Activated CD8-positive, alpha-beta memory T cell treated with anti-CD3 and anti-CD28 coated beads, Interleukin-2, amount 50 U/mL, for 24 hours (primary cell): ENCODE results near the gene NGEF.

Experiments
- DNase-seq: peaks from one replicate; pipeline ENCODE4 v3.0.0-alpha.2; 2020; ENCODE audit errors: extremely low read depth

NGEF gene

DNA sequence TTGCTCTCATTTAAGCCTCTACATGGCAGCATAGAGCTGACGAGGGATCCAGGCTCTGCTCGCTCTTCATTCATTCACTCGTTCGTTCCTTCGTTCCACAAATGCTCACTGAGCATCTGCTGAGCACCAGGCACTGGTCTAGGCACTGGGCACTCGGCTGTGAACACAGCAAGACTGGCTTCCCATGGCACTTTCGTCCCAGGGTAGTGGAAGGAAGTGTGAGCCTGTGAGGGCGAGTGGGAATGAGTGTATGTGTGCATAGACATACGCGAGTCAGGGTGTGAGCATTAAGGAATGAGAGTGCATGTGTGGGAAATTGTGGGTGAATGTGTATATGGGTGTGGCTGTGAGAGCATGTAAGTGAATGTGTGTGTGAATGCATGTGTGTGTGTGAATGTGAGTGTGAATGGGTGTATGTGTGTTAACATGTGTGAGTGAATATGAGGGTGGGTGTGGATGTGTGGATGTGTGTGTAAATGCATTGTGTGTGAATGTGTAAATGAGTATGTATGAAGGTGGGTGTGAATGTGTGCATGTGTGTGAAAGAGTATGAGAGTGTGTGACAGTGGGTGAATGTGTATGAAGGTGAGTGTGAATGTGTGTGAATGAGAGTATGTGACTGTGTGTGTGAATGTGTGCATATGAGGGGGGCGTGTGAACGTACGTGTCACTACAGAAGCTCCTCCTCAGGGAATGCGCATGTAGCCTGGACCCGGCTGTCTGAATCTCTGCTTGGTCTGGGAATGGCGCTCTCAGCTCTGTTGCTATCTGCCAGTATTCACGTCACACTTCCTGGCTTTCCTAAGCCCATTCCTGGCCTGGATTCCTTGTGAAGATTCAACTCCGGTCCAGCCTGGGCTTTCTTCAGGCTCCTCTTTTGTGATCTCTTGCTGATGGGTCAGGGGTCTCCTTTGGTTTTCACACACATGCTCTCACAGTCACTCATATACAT is 114.2 kb downstream of the NGEF start:
- no peak for DNase-seq

DNA sequence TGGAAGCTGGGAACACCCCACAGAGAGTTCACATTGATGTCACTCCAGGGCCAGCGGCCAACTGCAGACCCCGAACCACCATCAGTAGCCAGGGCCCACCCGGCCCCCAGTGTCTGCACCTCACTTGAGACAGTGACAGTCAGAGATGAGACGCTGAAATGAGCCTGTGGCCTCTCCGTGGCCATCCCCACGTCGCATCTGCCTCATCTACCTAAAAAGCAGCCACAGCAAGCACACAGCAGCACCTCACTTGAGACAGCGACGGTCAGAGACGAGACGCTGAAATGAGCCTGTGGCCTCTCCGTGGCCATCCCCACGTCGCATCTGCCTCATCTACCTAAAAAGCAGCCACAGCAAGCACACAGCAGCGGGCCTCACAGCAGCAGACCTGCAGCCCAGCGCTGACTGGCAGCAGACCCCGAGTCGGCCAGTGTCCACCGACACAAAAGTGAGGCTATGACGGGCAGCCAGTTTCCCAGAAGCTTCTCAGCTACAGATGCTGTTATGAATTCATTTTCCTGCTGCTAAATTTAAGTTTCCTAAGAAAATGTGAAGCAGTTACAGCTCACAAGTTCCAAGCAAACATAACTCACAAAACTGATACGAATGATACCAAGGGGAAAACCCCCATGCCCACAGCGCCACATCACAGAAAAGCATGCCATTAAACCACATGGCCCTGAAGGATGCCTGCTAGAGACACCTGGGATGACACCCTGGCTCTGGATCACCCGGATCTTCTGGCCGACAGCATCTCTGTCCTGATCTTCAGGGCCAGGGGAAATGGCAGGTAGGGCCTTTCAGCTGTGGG is 115.3 kb downstream of the NGEF start:
- no peak for DNase-seq

DNA sequence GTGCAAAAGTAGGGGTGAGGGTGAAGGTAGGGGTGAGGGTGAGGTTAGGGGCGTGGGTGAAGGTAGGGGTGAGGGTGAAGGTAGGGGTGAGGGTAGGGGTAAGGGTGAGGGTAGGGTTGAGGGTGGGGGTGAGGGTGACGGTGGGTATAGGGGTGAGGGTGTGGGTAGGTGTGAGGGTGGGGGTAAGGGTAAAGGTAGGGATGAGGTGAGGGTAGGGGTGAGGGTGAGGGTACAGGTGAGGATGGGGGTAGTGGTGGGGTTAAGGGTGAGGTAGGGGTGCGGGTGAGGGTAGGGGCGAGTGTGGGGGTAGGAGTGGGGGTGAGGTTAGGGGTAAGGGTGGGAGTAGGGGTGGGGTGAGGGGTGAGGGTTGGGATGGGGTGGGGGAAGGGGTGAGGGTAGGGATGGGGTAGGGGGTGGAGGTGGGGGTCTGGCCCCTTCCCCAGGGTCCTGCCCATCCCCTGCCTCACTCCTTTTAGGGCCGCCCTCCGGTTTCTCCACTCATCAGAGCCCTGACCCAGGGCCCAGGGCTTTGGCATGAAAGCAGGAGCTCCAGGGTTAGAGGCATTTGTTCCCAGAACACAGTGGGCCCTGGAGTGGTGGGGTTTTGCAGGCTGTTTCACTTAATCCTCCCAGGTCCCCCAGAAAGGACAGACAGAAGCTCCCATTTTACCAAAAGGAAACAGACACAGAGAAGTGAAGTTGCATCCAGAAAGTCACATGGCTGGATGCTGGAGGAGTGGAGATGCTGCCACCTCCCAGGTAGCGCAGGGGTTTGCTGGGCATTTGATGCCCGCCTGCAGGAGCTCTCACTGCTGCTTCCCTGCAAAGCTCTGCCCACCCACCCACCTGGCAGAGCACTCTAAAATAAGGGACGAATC is 116.1 kb downstream of the NGEF start:
- no peak for DNase-seq

DNA sequence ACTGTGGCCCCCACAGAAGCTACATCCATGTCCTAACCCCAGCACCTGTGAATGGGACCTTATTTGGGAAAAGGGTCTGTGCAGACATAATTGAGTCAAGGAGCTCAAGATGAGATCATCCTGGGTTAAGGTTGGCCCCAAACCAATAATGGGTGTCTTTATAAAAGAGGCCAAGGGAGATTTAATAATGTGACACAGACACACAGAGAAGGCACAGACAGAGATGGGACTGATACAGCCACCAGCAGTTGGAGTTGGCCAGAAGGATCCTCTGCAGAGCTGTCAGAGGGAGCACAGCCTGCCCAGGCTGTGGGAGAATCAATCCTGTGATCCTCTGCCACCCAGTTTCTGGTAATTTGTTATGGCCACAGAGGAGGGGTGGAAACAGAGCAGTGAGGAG is 116.9 kb downstream of the NGEF start:
- DNase-seq = no peak

DNA sequence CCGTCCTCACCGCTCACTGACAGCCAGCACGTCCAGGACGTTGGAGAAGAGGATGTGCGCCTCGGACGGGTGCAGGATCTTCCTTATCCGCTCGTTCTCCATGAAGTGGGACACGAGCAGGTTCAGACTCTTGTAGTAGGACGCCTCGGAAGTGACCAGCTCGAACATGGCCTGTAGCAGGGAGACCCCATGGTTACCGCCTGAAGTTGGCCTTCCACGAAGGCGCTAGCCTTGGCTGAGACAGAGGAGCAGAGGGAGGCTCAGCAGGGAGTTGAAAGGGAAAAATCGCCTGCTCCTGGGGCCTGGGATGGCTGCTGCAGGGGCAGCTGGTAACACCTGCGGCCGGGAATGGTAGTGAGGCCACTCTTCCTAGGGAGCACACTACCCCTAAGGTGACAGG is 118.3 kb downstream of the NGEF start:
- no peak for DNase-seq

DNA sequence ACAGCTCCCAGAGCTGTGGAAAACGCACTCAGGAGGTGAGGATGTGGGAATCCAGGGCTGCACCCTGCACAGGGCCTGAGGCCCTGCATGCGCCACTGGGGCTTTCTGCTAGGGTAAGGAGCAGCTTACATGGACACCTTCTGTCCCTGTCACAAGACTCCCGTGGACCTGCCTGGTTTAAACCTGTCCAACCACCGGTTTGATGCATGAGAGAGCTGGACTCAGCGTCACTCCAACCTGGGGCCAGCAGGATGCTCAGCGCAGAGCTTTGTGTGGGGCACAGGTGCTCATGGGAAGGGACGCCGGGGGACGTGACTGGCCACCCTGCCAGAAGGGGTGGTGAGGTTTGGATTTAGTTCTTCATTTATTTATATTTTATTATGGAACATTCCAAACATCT is 118.8 kb downstream of the NGEF start:
- DNase-seq = no peak

DNA sequence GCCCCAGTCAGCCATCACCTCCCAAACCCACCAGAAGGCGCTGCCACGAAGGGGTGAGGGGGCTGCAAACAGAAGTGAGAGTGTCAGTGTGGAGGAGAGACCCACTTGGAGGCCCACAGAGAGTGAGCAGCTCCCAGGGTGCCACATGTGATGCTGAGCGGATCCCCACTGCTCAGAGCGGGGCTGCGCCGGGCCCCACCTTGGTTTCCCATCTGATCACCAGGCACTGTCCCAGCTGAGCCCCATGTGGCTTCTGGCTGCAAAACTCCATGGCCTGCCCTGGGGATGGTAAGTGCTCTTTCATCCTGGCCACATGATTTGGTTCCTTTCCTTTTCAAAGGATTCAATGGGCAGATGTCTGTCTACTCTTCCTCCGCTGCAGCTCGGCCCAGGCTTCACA is 119.2 kb downstream of the NGEF start:
- DNase-seq = no peak

DNA sequence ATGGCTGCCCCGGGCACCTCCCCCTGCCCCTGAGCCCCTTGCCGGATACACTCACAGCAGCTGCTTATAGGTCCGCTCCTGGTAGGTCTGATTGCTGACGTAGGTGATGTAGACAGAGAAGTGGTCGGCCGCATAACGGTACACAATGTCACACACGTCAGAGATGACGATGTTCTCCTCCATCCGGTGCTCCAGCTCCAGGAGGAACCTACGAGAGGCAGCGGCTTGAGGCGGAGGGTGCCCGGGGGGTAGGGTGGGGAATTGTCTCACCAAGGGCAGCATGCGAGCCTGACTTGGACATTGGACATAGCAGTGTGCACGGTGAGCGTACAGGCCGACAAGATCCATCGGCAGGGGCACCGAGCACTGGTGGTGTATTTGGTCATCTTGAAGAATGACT is 120.2 kb downstream of the NGEF start:
- DNase-seq = no peak

DNA sequence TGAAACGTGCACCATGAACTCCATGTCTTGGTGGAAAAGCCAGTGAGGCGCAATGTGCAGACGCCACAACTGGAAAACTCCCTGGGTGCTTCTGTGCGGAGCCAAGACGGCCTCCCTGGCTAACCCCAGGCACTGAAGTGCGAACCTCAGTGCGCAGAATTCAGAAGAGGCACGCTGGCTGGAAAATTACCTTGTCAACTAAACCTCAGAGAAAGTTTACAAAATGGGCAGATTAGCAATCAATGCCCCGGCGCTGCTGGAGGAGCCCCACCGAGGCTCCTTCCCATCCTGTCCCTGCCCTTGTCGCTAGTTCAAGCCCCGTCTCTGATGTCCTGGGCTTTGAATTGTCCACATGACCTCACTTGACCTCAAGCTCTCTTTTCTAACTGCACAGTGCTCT is 120.8 kb downstream of the NGEF start:
- no peak for DNase-seq

DNA sequence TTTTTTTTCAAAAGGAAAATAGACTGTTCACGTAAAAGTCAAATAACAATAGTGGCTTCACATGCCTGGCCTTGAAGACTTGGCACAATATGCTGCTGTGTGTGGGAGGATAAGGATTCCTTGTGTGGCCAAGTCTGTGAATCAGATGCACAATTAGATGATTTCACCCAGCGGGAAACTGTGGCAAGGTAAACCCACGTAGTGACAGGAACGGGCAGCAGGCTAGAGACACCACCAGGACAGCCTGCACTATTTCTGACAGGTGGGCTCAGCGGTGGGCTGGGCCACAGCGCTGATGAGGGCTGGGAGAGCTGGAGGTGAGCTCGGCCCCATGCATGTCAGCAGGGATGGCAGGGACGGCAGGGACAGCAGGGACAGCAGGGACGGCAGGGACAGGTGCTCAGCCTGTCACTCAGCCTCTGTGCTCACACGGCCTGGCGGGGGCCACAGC is 121.4 kb downstream of the NGEF start:
- DNase-seq = no peak

DNA sequence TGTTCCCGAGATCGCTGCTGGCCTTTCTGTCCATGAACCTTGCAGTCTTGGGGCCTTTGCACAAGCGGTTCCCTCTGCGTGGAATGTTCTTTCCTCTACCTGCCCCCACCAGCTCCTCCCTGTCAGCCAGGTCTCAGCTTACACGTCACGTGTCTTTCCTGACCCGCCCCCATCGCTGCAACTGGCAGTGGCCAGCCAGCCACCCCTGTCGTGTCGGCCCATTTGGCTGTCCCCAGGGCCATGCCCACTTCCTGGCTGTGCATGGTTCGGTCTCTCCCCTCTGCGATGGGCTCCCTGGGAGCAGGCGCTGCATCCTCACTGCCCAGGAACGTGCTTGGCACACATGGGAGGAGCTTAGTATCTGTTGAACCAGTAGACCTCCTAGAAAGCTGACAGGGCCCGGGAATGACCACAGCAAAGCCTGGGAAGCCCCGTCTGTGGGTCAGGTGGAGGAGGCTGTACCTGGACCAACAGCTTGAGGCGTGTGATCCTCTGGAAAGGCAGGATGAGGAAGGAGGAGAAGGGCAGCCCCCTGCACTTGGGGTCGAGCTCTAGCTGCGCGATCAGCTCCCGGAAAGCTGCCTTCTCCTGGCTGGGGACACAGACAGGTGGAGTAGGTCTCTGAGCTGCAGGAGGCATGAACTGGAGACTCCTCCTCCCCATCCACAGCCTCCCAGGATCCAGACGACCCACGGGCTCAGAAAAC is 122.0 kb downstream of the NGEF start:
- no peak for DNase-seq

DNA sequence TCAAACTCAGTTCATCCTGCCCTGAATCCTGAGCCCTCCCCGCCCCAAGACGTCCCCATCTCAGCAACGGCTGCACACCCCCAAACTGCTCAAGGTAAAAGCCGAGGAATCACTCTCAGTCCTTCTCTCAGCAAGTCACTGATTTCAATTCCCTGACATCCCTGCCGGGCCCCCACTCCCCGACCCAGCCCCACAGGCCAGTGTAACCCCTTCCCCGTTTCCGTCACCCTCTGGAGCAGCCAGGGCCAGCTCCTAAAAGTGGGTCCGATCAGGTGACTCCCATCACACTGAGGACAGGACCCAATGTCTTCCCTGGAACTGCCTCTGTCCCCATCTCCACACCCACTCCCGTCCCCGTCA is 122.5 kb downstream of the NGEF start:
- no peak for DNase-seq

DNA sequence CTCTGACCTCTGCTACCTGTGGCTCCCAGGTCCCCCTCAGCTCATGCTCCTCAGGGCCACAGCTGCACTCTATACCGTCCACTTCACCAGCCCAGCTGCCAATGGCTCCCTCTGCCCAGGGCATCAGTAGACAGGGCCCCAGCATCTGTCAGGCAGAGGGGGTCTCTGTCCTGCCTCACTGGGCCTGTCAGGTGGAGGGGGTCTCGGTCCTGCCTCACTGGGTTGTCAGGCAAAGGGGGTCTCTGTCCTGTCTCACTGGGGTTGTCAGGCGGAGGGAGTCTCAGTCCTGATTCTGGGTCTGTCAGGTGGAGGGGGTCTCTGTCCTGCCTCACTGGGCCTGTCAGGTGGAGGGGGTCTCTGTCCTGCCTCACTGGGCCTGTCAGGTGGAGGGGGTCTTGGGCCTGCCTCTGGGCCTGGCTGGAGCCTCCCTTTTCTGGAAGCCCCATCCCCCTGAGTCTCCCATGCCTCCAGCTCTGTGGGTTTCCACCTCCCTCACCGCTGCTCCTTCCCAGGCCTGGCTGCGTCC is 123.1 kb downstream of the NGEF start:
- DNase-seq = no peak

DNA sequence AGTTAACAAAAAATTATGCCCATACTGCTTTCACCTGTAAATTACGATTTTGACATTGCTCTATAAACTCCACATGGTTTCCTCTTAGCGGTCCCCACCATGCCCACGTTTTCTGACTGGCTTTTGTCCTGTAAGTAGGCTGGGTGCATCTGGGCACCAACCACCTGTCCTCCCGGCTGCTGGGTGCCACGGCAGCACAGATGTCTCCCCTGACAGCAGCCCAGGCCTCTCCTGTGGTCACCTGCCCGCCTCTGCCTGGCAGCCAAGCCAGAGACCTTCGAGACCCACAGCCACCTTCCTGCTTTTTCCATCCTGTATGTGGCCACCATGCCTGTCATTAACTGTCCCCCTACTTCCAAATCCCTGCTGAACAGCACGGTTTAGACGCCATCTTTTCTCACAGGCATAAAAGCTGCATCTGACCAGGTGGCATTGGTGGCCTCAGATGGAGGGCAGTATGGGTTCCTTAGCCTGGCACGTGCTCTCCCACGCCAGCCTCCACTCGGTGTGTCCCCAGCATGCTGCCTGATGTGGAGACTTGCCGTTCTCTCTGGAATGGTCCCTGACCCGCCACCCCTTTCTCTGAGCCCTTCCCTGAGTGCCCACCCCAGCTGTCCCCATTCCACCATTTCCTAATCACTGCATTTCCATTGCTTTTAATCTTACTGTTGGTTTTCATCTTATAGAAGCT is 124.1 kb downstream of the NGEF start:
- no peak for DNase-seq

DNA sequence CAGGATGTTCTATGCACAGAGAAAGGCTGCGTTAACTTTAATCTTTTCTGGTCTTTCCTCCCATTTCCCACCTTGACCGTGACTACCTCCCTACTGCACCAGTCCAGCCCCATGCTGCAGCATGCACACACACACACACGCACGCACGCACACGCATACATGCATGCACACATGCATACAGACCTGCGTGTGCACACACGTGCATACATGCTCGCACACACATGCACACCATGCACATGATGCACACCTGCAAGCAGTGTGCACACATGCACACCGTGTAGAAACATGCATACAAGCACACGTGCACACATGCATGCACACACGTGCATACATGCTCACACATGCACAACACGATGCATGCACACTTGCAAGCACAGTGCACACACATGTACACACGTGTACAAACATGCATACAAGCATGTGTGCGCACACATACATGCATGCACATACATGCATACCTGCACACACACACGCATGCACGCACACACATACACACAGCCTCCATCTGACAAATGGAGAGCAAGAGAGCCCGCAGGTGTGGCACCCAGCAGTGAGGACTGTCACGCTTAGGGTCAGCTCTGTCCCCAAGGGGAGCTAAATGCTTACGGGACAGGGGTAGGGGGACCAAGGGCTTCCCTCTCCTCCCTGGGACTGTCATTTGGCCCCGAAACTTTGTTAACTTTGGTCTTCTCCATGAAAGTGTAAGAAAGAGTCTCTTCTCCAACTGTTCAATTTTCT is 124.8 kb downstream of the NGEF start:
- DNase-seq = no peak

DNA sequence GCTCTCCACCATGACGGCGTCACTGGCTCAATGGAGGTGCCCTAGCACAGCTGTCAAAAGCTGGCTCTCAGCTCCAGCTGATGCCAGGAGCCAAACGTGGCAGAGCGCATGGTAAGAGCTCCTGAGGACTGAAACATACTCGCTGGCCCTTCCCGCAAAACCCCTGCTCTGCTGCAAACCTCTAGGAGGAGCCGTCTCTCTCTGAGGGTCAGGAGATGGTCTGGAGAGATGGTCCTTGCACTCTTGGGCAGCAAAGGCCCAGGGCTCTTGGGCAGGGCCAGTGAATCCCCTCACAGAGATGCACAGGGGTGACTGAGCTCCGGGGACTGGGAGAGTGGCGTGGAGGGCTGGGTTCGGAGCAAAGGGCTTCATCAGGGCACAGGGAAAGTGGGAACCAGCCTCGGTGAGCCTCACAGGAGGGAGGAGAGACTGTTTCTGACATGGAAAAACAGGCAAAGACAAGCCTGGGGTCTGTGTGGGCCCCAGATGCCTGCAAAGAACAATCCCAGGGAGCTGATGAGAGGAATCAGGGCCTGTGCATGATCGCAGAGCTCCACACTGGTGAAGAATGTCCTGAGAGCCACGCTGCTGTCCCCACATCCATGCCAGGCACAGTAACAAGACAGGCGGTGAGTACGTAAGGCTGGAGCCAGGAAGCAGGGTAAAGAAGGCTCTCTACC is 125.7 kb downstream of the NGEF start:
- no peak for DNase-seq

DNA sequence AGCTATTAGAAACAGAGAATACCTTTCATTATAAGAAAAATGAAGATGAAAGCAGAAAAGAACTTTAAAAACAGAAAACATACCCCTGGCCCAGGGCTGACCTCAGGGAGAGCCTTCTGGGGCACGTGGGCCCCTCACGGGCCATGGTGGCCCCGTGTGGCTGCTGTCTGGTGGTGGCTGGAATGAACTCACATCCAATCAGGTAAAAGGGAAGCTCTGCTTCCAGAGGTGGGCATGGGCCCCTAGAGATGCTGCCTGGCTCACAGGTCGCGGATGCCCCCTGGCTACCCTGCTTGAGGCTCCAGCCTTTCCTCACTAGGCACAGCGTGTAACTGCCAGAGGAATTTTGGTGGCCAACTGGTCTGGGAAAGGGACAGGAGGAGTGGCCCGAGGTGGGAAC is 126.4 kb downstream of the NGEF start:
- no peak for DNase-seq

DNA sequence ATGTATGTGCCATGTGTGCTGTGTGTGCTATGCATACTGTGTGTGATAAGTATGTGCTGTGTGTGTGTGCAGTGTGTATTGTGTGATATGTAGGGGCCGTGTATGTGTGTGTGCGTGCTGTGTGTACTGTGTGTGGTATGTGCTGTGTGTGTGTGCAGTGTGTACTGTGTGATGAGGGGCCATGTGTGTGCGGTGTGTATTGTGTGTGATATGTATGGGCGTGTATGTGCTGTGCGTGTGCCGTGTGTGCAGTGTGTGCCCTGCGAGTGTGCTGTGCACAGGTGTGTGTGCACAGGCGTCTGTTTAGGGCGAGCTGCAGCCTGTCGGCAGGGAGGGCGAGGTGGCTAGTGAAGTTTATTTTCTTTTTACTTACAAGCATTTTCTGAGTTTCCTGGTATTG is 126.9 kb downstream of the NGEF start:
- DNase-seq = no peak

DNA sequence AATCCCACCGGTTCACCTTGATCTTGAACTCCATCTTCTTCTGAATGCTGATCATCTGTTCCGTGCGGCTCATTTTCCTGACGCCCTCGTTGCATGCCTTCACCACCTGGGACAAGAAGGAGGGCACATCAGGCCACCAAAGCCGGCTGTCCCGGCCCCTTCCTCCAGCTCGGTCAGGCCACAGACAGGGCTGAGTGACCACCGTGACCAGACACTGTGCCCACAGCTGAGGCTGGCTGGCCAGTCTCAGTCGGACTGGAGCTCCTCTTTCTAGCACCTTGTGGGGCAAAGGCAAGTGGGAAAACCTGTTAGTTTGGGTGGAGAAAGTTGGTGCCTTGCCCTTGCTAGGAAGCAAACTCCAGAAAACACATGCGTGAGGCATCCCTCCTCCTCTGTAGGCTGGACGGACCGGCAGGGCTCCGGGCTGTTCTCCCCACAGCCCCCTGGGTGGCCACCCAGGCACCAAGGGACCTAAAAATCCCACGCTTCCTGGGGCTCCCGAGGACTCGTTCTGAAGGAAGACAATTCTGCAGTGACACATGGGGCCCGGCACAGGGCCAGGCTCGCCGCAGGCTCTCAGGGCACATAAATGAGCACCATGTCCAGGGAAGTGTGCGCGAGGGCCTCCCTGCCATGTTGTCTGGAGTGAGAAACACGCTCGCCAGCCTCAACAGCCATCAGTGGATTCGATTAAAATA is 127.6 kb downstream of the NGEF start:
- no peak for DNase-seq
